Thyroid gland (tissue), 4 donors: ENCODE measurements around the gene FOXO6.

ENCODE experiments used
- CTCF ChIP-seq, 6 experiments: fragments of 200-600 bp in 3 of 6; fragments of 450-650 bp in 3 of 6; sonication (generic) in 3 of 6; IDR thresholded peaks; one replicate each; pipeline ENCODE4 v1.5.1; 2016 to 2019; ENCODE audit warnings: antibody characterized with exemption in 6 of 6, mild to moderate bottlenecking in 2 of 6, inconsistent platforms in 1 of 6, moderate library complexity in 1 of 6
- POLR2A ChIP-seq, 2 donors: fragments of 450-650 bp; IDR thresholded peaks; one replicate each; pipeline ENCODE4 v1.6.1; 2017; ENCODE audit warnings: antibody characterized with exemption in 2 of 2, mild to moderate bottlenecking in 2 of 2, moderate library complexity in 1 of 2

DNA sequence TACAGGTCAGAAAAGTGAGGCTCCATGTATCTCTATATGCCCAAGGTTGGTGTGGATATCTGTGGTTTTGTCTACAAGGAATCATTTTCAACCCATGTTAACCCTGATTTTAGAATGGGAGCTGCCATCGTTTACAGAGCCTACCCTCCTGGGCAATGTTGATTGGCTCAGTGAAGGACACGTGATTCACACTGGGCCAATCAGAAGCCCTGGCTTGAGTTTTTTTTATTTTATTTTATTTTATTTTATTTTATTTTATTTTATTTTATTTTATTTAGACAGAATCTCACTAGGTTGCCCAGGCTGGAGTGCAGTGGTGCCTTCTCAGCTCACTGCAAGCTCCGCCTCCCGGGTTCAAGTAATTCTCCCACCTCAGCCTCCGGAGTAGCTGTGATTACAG is 35.8 kb downstream of the FOXO6 start:
- TF ChIP-seq CTCF (IDR thresholded peaks at IDR 0.05) (no peak), POLR2A (IDR thresholded peaks at IDR 0.05) (no peak)
